Smooth muscle cell (in vitro differentiated cells): Measurements from ENCODE around the gene RIMKLB. TPM values are rescaled to one million over a fixed set of nuclear protein-coding genes. Genes with fewer than 3 reads are reported as not detected.

Source experiments
- DNase-seq: peaks from one replicate; lab custom pipeline; 2025; ENCODE audit not compliant: unreplicated experiment; lab: John Stamatoyannopoulos, UW
- H2AFZ ChIP-seq: fragments of 200-600 bp; sonication (generic); 2 replicates; pipeline ENCODE4 v1.6.0; 2016; ENCODE audit warnings: antibody characterized with exemption, low read depth, mild to moderate bottlenecking
- H3F3A ChIP-seq: fragments of 200-600 bp; sonication (generic); 2 replicates; pipeline ENCODE4 v1.6.0; 2017; ENCODE audit warnings: antibody characterized with exemption, low read depth
- H3K27ac ChIP-seq: fragments of 200-600 bp; sonication (generic); 2 replicates; pipeline ENCODE4 v1.5.1; 2016; ENCODE audit warnings: low read depth, mild to moderate bottlenecking
- H3K27me3 ChIP-seq: fragments of 200-600 bp; sonication (generic); 2 replicates; pipeline ENCODE4 v1.6.1; 2016; ENCODE audit warnings: low read depth, mild to moderate bottlenecking
- H3K36me3 ChIP-seq: fragments of 200-600 bp; sonication (generic); 2 replicates; pipeline ENCODE4 v1.5.1; 2016; ENCODE audit warnings: low read depth
- H3K4me1 ChIP-seq: fragments of 200-600 bp; sonication (generic); 2 replicates; pipeline ENCODE4 v1.5.1; 2016; ENCODE audit warnings: low read depth
- H3K4me2 ChIP-seq: fragments of 200-600 bp; sonication (generic); 2 replicates; pipeline ENCODE4 v1.6.0; 2016; ENCODE audit warnings: mild to moderate bottlenecking
- H3K4me3 ChIP-seq: fragments of 200-600 bp; sonication (generic); 2 replicates; pipeline ENCODE4 v1.5.1; 2016; ENCODE audit warnings: mild to moderate bottlenecking
- H3K79me2 ChIP-seq: fragments of 200-600 bp; sonication (generic); 2 replicates; pipeline ENCODE4 v1.6.0; 2016; ENCODE audit warnings: low read depth, mild to moderate bottlenecking
- H3K9ac ChIP-seq: fragments of 200-600 bp; sonication (generic); 2 replicates; pipeline ENCODE4 v1.6.0; 2016; ENCODE audit warnings: low read depth
- H3K9me3 ChIP-seq: fragments of 200-600 bp; sonication (generic); replicated peaks from 2 replicates; pipeline ENCODE4 v1.5.1; 2016; ENCODE audit warnings: low read depth
- H4K20me1 ChIP-seq: fragments of 200-600 bp; sonication (generic); 2 replicates; pipeline ENCODE4 v1.6.0; 2016; ENCODE audit warnings: low read depth
- CTCF ChIP-seq: fragments of 200-600 bp; sonication (generic); IDR thresholded peaks from 2 replicates; pipeline ENCODE4 v1.5.1; 2017; ENCODE audit warnings: borderline replicate concordance, mild to moderate bottlenecking, antibody characterized with exemption; ENCODE audit not compliant: insufficient read depth, poor library complexity, severe bottlenecking
- WGBS: methylation state at CpG from one replicate; pipeline ENCODE4 v1.1.7; 2016; ENCODE audit warnings: low lambda C conversion rate; 5-methylcytosine and 5-hydroxymethylcytosine counted together
- polyA plus RNA-seq: library from polyadenylated mRNA; unstranded; fragments of >200 nt; fragmentation: Nextera tagmentation; extraction: Ambion mirVana; gene quantifications from 2 replicates; pipeline ENCODE4 v1.2.1, GENCODE V29; 2016
- total RNA-seq: library from RNA; depleted of rRNA; stranded (reverse); fragments of >200 nt; gene quantifications from 2 replicates; pipeline ENCODE4 v1.2.3, GENCODE V29; 2014

RIMKLB gene
- total and polyA plus RNA-seq, 2 experiments from 2014 or later, result 11.9 to 32.1 TPM

- Histone ChIP-seq H2AFZ (no peak overlapping the region), H3F3A (no peaks in the 10 kb centered on the region), H4K20me1 (no peaks in the 10 kb centered on the region), H3K36me3 (no peaks in the 10 kb centered on the region), H3K27me3 (no peaks in the 10 kb centered on the region), H3K4me3 (no peak overlapping the region), H3K79me2 (no peaks in the 10 kb centered on the region), H3K4me2 (no peak overlapping the region), H3K9me3 (no peaks in the 10 kb centered on the region), H3K27ac (no peak overlapping the region), H3K4me1 (peaks cover 6% of the 10 kb centered on the region), H3K9ac (no peak overlapping the region)
- WGBS, result 82% methylated on average over 6 of the region's 6 CpGs
- TF ChIP-seq CTCF, result no peak
- DNase-seq, result no peak
Measured at GRCh38 chr12:8832500-8832899, 134.7 kb downstream of the RIMKLB start.

Other genes starting within 250 kb of the RIMKLB start
- not detected in 2 replicates for gene CLEC6A, start 242.0 kb upstream of the RIMKLB start, total RNA-seq
- not detected in 2 replicates for gene CLEC6A, start 242.0 kb upstream of the RIMKLB start, polyA plus RNA-seq
- not detected in 2 replicates for gene CLEC4D, start 184.5 kb upstream of the RIMKLB start, total RNA-seq
- not detected in 2 replicates for gene CLEC4D, start 184.5 kb upstream of the RIMKLB start, polyA plus RNA-seq
- gene CLEC4E, start 157.1 kb upstream of the RIMKLB start, total RNA-seq, result not detected in 2 replicates
- not detected in 2 replicates for gene CLEC4E, start 157.1 kb upstream of the RIMKLB start, polyA plus RNA-seq
- not detected in 2 replicates for gene AICDA, start 85.1 kb upstream of the RIMKLB start, total RNA-seq
- not detected in 2 replicates for gene AICDA, start 85.1 kb upstream of the RIMKLB start, polyA plus RNA-seq
- 96.5 and 120 TPM in 2 replicates for gene MFAP5, start 35.2 kb upstream of the RIMKLB start, total RNA-seq
- gene MFAP5, start 35.2 kb upstream of the RIMKLB start, polyA plus RNA-seq, result 33.5 and 92.4 TPM in 2 replicates
- 10.0 and 12.5 TPM in 2 replicates for gene A2ML1, start 124.6 kb downstream of the RIMKLB start, total RNA-seq
- gene A2ML1, start 124.6 kb downstream of the RIMKLB start, polyA plus RNA-seq, result 1.5 and 2.4 TPM in 2 replicates
- 48.8 and 67.6 TPM in 2 replicates for gene PHC1, start 216.5 kb downstream of the RIMKLB start, total RNA-seq
- 23.1 and 24.1 TPM in 2 replicates for gene PHC1, start 216.5 kb downstream of the RIMKLB start, polyA plus RNA-seq